ENCODE data around the gene C1orf141.
"Not testable (repeated sequence)": the region's sequence is repeated elsewhere in the genome, so short reads cannot be mapped to it uniquely, and the experiment has no call there.

Gene C1orf141

DNA sequence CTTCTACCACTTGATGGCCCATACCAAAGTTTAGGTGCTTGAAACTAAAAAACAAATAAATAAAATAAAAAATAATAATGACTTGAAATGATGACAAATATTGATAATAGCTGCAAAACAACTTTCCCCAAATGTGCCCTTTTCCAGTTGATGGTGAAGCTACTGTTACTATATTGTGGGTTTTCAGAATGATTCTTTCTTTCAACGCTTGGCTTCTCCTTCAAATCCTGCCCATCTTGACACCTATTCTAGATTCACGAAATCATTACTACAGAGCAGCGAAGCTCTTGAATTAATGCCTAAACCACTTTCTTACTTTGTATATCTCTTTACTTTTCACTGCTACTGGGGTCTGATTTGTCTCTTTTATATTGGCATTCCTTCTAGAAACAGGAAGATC is 9.2 kb upstream of the C1orf141 start:
- DNase-seq (ENCODE audit: low read depth in 4 of 4, low spot score in 1 of 4) = no peak

- DNase-seq (ENCODE audit: low read depth in 4 of 4, low spot score in 1 of 4) = no peak
Measured at GRCh38 chr1:67142931-67143330, 8.2 kb upstream of the C1orf141 start.

DNA sequence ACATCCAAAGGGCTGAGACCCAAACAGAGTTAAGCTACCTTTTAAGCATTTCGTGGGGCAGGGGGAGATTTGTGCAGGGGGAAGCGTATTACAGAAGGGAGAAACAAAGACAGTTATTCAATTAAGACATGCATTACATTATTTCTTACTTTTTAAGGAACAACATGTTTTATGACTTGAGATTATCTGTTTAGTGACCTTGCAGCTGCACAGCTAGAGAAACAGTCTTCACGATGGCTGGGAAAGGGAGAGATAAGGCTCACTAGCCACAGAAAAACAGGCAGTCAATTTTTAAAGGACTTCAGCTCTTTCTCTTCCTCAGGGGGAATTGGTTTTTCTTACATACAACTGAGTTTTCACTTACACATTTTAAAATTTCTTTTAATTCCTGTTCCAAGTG is 7.1 kb upstream of the C1orf141 start:
- not testable (repeated sequence) for DNase-seq (ENCODE audit: low read depth in 4 of 4, low spot score in 1 of 4)

DNA sequence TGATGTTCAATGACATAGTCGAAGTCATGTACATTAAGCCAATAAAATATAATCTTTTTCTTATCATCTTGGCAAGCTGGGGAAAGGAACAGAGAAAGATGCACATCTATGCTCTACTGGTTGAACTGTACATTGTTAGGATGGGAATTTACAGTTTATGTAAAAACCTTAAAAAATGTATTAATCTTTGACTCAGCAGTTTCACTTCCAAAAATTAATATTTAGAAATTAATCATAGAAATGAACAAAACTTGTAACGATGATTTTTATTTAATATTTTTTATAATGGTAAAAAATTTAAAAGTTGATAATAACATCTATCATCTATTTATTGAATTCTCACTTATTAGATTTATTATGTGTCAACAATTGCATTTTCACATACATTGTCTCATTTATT is 5.7 kb upstream of the C1orf141 start:
- no peak for DNase-seq (ENCODE audit: low read depth in 4 of 4, low spot score in 1 of 4)

DNA sequence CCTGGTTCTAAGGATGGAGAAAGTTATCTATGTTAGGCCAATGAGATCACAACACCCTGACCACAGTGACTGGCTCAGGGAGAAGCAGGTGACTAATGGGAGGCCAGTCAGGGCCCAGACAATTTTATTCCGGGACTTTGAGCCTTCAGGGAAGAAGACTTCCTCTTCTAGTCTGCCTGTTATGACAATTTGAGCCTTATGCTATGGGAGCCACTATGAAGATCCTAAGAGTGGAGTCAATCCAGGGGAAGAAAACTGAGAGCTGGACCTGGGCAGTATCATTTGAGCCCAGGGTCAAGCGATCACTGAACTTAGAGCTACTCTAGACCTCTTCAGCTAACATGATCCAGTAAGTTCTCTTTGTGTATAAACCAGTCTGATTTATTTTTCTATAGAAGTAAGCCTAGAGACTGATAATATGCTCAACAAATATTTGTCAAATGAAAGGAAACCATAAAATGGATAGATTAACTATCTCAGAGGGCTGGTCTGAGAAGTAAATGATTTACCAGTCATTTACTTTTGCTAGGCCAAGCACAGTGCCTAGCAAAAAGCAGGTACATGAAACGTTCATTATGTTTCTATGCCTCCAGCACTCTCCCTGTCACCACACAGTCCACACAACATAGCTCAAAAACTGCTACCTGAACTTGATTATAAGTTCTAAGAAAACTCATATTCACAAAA is 4.2 kb upstream of the C1orf141 start:
- no peak for DNase-seq (ENCODE audit: low read depth in 4 of 4, low spot score in 1 of 4)

DNA sequence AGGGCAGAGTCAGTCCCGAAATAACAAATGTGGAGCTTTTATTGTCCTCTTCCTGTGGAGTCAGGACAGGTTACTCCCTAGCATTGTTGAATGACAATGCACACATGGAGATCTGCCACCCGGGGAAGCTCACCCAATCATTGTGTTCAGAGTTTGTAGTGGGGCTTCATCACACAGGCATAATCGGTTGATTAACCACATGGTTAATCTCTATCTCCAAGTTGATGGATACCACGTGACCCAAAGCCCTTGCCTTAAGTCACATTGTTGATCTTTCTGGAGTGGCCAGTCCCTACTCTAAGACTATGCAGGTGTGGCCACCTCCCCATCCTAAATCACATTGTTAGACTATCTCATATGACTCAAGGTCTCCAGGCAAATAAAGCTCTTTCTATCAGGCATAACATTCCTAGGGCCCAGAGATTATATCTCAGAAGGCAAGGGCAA is 2.6 kb upstream of the C1orf141 start:
- no peak for DNase-seq (ENCODE audit: low read depth in 4 of 4, low spot score in 1 of 4)

GRCh38 chr1:67135354-67135753 is 584 bp upstream of the C1orf141 start:
- no peak for DNase-seq (ENCODE audit: low read depth in 4 of 4, low spot score in 1 of 4)

DNA sequence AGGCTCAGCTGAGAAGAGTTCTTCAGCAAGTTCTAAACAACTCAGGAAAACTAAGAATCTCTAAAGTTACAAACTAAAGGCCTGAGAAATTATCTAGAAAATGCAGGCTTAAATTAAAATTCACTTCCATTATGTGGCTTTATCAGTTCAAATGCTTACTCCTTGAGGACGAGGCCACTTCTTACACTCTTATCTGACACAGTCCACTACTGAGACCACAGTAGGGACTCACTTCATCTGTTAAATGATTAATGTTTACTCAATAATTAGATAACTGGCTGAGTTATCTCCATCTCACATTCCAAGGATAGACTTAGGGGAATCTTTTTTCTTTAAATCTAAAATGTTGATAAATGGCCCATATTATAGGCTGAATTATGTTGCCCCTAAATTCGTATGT is 1.6 kb downstream of the C1orf141 start:
- no peak for DNase-seq (ENCODE audit: low read depth in 4 of 4, low spot score in 1 of 4)

DNA sequence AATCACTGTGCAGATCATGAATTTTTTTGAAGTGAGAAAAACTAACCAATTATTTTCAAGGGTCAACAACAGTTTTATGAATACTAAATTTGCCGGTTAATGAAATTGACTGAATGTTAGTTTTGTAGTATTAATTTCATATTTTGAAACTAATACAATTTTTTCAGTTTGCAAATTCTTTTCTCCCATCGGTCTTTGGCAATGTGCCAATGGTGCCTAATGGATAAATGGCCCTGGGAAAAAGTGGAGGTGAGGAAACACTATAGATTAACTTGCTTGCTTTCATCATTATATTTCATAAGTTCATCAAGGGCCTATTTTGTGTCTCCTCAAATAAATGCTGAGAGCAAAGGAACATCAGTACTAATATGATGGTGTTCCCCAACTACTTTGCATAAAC is 4.1 kb downstream of the C1orf141 start:
- DNase-seq (ENCODE audit: low read depth in 4 of 4, low spot score in 1 of 4) = no peak

DNA sequence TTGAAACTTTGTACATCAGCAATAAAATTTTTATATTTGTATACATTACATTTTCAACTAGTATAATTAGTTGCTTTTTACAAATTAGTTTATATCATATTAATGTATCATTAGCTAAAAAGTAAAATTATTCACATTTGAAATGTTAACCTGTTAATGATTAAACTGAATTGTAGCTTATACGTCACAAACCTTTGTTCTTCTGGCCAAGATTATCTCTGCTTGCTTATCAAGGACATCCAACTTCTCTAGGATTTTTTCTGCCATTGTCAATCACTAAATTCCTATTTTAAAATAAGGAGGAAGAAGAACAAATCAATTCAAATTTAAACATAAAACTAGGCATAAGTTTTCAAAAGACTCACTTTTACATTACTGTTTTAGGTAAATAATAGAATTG is 7.8 kb downstream of the C1orf141 start:
- no peak for DNase-seq (ENCODE audit: low read depth in 4 of 4, low spot score in 1 of 4)

- no peak for DNase-seq (ENCODE audit: low read depth in 4 of 4, low spot score in 1 of 4)
Measured at GRCh38 chr1:67126111-67126746, 8.5 kb downstream of the C1orf141 start.

DNA sequence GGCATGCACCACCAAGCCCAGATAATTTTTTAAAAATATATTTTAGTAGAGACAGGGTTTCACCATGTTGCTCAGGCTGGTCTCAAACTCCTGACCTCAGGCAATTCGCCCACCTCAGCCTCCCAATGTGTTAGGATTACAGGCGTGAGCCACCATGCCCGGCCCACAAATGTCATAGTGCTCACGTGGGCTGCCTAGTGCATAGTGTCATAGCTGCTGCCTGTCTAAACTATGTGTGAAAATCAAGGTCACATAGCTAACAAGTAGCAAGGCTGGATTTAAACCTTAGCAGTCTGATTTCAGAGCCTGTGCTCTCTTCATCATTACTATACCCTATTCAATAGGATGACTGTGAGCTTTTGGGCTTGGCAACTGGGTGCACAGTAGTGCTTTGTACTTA is 10.3 kb downstream of the C1orf141 start:
- no peak for DNase-seq (ENCODE audit: low read depth in 4 of 4, low spot score in 1 of 4)

DNA sequence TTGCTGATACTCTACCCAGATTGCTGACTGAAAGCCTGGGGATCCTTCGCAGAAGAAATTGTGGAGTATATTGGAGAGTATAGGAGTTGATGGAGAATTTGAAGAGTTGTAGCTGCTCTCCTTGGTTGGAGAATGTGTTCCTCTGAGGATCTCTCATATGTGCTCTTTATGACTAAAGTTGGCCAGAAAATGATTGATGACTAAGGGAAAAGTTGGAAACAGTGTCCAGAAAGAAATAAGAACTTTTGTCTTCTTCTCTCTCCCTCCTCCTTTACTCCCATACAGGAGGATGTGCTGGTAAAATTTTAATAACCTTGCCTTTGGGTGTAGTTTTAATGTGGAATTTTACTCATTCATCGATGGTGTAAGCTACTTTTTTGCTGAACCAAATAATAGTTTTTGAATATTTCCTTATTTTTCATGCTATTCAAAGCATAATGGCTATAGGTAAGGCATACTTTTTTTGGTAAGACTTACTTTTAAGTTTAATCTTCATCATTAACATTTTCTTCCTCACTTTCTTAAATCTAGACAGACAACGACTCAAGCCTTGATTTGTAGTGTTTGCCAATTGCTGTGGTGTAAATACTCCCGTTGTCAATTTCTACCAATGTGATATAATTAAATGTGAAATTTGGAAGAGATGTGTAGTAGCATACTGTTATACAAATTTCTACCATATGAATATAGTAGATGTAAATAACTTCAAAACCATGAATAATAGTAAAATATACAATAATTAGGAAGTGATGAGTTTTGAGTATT is 13.7 kb downstream of the C1orf141 start:
- no peak for DNase-seq (ENCODE audit: low read depth in 4 of 4, low spot score in 1 of 4)

- DNase-seq (ENCODE audit: low read depth in 4 of 4, low spot score in 1 of 4) = no peak
Measured at GRCh38 chr1:67118646-67119045, 16.1 kb downstream of the C1orf141 start.

GRCh38 chr1:67118191-67118590 is 16.6 kb downstream of the C1orf141 start:
- DNase-seq (ENCODE audit: low read depth in 4 of 4, low spot score in 1 of 4) = no peak

GRCh38 chr1:67114162-67114561 is 20.6 kb downstream of the C1orf141 start:
- no peak for DNase-seq (ENCODE audit: low read depth in 4 of 4, low spot score in 1 of 4)

- DNase-seq (ENCODE audit: low read depth in 4 of 4, low spot score in 1 of 4) = no peak
Measured at GRCh38 chr1:67110352-67110751, 24.4 kb downstream of the C1orf141 start.

DNA sequence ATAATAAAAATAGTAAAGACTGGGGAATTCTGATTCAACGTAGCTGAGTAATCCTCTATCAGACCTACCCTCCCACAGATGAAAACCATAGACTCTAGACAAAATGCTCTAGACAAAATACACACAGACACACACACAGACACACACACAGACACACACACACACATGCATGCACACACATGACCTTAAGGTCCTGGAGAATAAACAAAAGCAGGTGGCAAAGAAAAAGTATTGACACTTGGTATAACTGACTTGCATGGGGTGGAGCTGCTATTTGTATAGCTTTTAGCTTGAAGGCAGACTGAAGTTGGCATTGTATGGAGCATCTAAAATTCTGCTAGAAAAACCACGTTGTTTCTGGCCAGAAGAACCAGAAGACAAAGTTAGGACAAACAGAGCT is 29.3 kb downstream of the C1orf141 start:
- DNase-seq (ENCODE audit: low read depth in 4 of 4, low spot score in 1 of 4) = no peak

GRCh38 chr1:67103548-67103947 is 31.2 kb downstream of the C1orf141 start:
- no peak for DNase-seq (ENCODE audit: low read depth in 4 of 4, low spot score in 1 of 4)

DNA sequence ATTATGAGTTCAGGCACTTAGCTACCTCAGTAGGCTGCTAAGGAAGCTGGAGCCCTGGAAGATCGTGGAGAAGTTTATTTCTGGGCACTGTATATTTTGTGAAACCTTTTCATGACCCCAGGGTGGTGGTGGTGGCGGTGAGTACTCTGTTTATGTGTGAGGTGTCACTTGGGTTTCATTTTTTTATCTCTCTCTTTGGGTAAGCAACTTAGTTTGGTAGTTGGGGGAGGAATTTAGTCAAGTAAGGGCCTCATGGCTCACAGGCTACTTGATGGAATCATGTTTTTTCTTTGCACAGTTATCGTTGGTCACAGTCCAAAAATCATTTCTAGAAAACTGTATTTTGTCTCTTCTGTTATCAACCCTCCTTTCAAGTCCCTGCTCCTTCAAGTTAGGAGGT is 33.9 kb downstream of the C1orf141 start:
- no peak for DNase-seq (ENCODE audit: low read depth in 4 of 4, low spot score in 1 of 4)

DNA sequence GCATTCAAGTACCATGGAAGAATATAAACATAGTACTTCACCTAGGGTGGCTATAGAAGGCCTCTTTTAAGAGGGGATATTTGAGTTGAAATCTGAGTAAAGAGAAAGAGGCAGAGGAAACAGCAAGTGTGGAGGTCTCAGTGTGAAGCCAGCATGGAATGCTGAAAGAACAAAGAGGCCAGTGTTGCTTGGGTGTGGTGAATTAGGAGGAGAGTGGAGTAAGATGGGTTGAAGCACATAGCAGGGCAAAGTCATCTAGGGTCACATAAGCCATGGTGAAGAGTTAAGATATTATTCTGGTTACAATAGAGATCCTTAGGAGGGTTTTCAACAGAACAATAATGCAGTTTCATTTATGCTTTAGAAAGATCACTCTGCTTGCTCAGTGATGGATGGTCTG is 37.5 kb downstream of the C1orf141 start:
- no peak for DNase-seq (ENCODE audit: low read depth in 4 of 4, low spot score in 1 of 4)

DNA sequence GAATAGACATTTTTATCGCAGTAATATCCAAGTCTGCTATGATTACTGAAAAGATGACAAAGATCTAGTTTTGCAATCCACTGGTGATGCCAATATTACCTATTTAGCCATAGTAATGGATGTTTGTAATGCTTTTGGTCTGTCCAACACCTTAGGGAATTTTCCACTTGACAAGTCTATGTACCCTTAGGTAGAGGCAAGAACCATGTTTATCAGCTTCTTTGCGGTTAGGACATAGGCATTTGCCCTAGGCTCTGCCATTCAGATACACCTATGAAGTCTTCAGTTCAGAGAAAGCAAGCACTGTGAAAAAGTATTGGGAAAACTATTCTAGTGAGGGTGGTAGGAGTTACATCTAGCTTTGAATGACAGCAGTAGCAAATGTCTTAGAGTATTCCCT is 40.6 kb downstream of the C1orf141 start:
- DNase-seq (ENCODE audit: low read depth in 4 of 4, low spot score in 1 of 4) = no peak

Measured in stimulated activated CD4-positive, alpha-beta T cell treated with anti-CD3 and anti-CD28 coated beads, Interleukin-1b, Interleukin-23, amount 100 ng/mL, for 24 hours (primary cell).